ENCODE measurements around the gene FNIP1.
"Not testable (repeated sequence)": the region's sequence is repeated elsewhere in the genome, so short reads cannot be mapped to it uniquely, and the experiment has no call there.

Gene FNIP1

GRCh38 chr5:131796793-131797693 is at the start of gene FNIP1:
Gene FNIP1 (minus strand): TSS chr5:131797017. CDS start chr5:131796921, 96 bp downstream.
- DNase-seq (ENCODE audit: low read depth in 2 of 2, low spot score in 1 of 2), result peak; percentile 97 to 98

- DNase-seq (ENCODE audit: low read depth in 2 of 2, low spot score in 1 of 2), result no peak
Measured at GRCh38 chr5:131846536-131846935, 49.7 kb upstream of the FNIP1 start.

GRCh38 chr5:131845828-131846227 is 49.0 kb upstream of the FNIP1 start:
- no peak for DNase-seq (ENCODE audit: low read depth in 2 of 2, low spot score in 1 of 2)

GRCh38 chr5:131842971-131843370 is 46.2 kb upstream of the FNIP1 start:
- DNase-seq (ENCODE audit: low read depth in 2 of 2, low spot score in 1 of 2), result not testable (repeated sequence)

GRCh38 chr5:131832702-131833101 is 35.9 kb upstream of the FNIP1 start:
- not testable (repeated sequence) for DNase-seq (ENCODE audit: low read depth in 2 of 2, low spot score in 1 of 2)

- no peak for DNase-seq (ENCODE audit: low read depth in 2 of 2, low spot score in 1 of 2)
Measured at GRCh38 chr5:131825404-131826013, 28.7 kb upstream of the FNIP1 start.

GRCh38 chr5:131824631-131825030 is 27.8 kb upstream of the FNIP1 start:
- no peak for DNase-seq (ENCODE audit: low read depth in 2 of 2, low spot score in 1 of 2)

- DNase-seq (ENCODE audit: low read depth in 2 of 2, low spot score in 1 of 2), result no peak
Measured at GRCh38 chr5:131821221-131821620, 24.4 kb upstream of the FNIP1 start.

- DNase-seq (ENCODE audit: low read depth in 2 of 2, low spot score in 1 of 2), result no peak
Measured at GRCh38 chr5:131818001-131818724, 21.3 kb upstream of the FNIP1 start.

- no peak for DNase-seq (ENCODE audit: low read depth in 2 of 2, low spot score in 1 of 2)
Measured at GRCh38 chr5:131814990-131815389, 18.2 kb upstream of the FNIP1 start.

GRCh38 chr5:131812371-131813160 is 15.7 kb upstream of the FNIP1 start:
- DNase-seq (ENCODE audit: low read depth in 2 of 2, low spot score in 1 of 2), result no peak

- no peak for DNase-seq (ENCODE audit: low read depth in 2 of 2, low spot score in 1 of 2)
Measured at GRCh38 chr5:131810510-131811249, 13.9 kb upstream of the FNIP1 start.

GRCh38 chr5:131795879-131796792 is 681 bp downstream of the FNIP1 start:
- peak in 1 of 2 donors; percentile 7 for DNase-seq (ENCODE audit: low read depth in 2 of 2, low spot score in 1 of 2)

GRCh38 chr5:131795228-131795627 is 1.6 kb downstream of the FNIP1 start:
- DNase-seq (ENCODE audit: low read depth in 2 of 2, low spot score in 1 of 2), result no peak

- no peak for DNase-seq (ENCODE audit: low read depth in 2 of 2, low spot score in 1 of 2)
Measured at GRCh38 chr5:131794586-131794985, 2.2 kb downstream of the FNIP1 start.

GRCh38 chr5:131792896-131793295 is 3.9 kb downstream of the FNIP1 start:
- no peak for DNase-seq (ENCODE audit: low read depth in 2 of 2, low spot score in 1 of 2)

GRCh38 chr5:131791866-131792265 is 5.0 kb downstream of the FNIP1 start:
- no peak for DNase-seq (ENCODE audit: low read depth in 2 of 2, low spot score in 1 of 2)

- no peak for DNase-seq (ENCODE audit: low read depth in 2 of 2, low spot score in 1 of 2)
Measured at GRCh38 chr5:131790550-131790949, 6.3 kb downstream of the FNIP1 start.

GRCh38 chr5:131789765-131790164 is 7.1 kb downstream of the FNIP1 start:
- no peak for DNase-seq (ENCODE audit: low read depth in 2 of 2, low spot score in 1 of 2)

All from stimulated activated CD8-positive, alpha-beta memory T cell treated with anti-CD3 and anti-CD28 coated beads, Interleukin-4, amount 100 ng/mL, for 4 hours (primary cell).